ENCODE measurements around the gene DDB1. TPM values are rescaled to one million over a fixed set of nuclear protein-coding genes. Genes with fewer than 3 reads are reported as not detected.
A peak's percentile ranks its signal among the peaks of the same experiment; 100 is the strongest.

DDB1 gene
- total RNA-seq, 1 experiment from 2014 or later = 451 TPM

DNA sequence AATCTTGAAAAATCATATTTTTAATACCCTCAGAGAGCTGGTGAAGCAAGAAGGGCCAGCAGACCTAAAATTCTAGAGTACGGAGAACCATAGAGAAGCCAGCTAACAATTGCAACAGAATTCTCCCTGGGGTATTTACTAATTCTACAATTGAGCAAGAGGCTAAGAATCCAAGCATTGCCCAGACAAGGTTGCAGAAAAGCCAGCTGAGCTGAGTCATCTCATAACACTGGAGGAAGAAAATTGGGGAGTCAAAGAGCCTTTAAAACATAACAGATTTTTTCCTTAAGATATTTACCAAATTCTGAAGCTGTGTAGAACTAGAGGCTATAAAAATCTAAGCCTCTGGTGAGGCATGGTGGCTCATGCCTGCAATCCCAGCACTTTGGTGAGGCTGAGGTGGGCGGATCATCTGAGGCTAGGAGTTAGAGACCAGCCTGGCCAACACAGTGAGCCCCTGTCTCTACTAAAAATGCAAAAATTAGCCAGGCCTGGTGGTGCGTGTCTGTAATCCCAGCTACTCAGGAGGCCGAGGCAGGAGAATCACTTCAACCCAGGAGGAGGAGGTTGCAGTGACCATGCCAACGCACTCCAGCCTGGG is 45.9 kb upstream of the DDB1 start:
- CTCF ChIA-PET = no interaction called here
- H3K9me2 ChIP-seq (replicated peaks; ENCODE audit: low read length) = no peaks in the 10 kb centered on the region
- no peaks in the 10 kb centered on the region for H4K20me1 ChIP-seq (ENCODE audit: low read length)
- no peak overlapping the region for H3K27ac ChIP-seq (ENCODE audit: low read length)
- POLR2A ChIA-PET (ENCODE audit: unreplicated experiment) = interaction anchor here (0.6 to 1.0 kb wide), 2 partner anchors 17 to 65 kb away, joined by 3 to 6 read pairs; partner anchors contain the start of gene CYB561A3
- H3K79me2 ChIP-seq (ENCODE audit: low read length) = no peaks in the 10 kb centered on the region
- H3K9me3 ChIP-seq (ENCODE audit: low read length) = no peaks in the 10 kb centered on the region
- H3F3A ChIP-seq (ENCODE audit: low read length, unreplicated experiment) = no peaks in the 10 kb centered on the region
- no peaks in the 10 kb centered on the region for H3K27me3 ChIP-seq (ENCODE audit: low read length)
- peaks cover 13% of the 10 kb centered on the region for H3K4me1 ChIP-seq (ENCODE audit: insufficient read depth, low read length)
- intact Hi-C loops (cut with micrococcal nuclease) = no loop called here
- no TSS peak for BruUV-seq (replicated peaks)
- TF ChIP-seq EZH2 (IDR thresholded peaks at IDR 0.05; ENCODE audit: low read length, unreplicated experiment) = no peak
- no peak for TF ChIP-seq CTCF (conservative IDR thresholded peaks at IDR 0.05; ENCODE audit: low read depth, low read length)
- no peak for TF ChIP-seq EZH2phosphoT487 (IDR thresholded peaks at IDR 0.05; ENCODE audit: borderline replicate concordance, low read length)
- H3K4me2 ChIP-seq (ENCODE audit: low read length) = no peak overlapping the region
- ATAC-seq (peak; percentile 83), DNase-seq (peak; percentile 77)
- no peak overlapping the region for H3K9ac ChIP-seq (ENCODE audit: low read length)
- 0 out of 2 replicates have a peak, but pooled peaks cover 2% of the 10 kb centered on the region for H3K36me3 ChIP-seq (ENCODE audit: low read depth, low read length)
- no peak overlapping the region for H3K4me3 ChIP-seq (ENCODE audit: low read length)
- H2AFZ ChIP-seq (ENCODE audit: low read length) = no peak overlapping the region

- ChIA-PET POLR2A (ENCODE audit: unreplicated experiment) (no interaction called here), CTCF (no interaction called here)
- Histone ChIP-seq H3K9me3 (ENCODE audit: low read length) (peaks cover 8% of the 10 kb centered on the region; the same call in 1 of the 2 replicates), H2AFZ (ENCODE audit: low read length) (no peak overlapping the region), H3K27me3 (ENCODE audit: low read length) (no peaks in the 10 kb centered on the region), H3K4me3 (ENCODE audit: low read length) (no peak overlapping the region), H3K9me2 (replicated peaks; ENCODE audit: low read length) (no peaks in the 10 kb centered on the region), H3K9ac (ENCODE audit: low read length) (no peak overlapping the region), H4K20me1 (ENCODE audit: low read length) (no peaks in the 10 kb centered on the region), H3K79me2 (ENCODE audit: low read length) (no peaks in the 10 kb centered on the region), H3F3A (ENCODE audit: low read length, unreplicated experiment) (no peaks in the 10 kb centered on the region), H3K27ac (ENCODE audit: low read length) (no peak overlapping the region), H3K4me1 (ENCODE audit: insufficient read depth, low read length) (peaks cover 13% of the 10 kb centered on the region), H3K36me3 (ENCODE audit: low read depth, low read length) (peaks cover 10% of the 10 kb centered on the region), H3K4me2 (ENCODE audit: low read length) (no peak overlapping the region)
- intact Hi-C loops (cut with micrococcal nuclease) = no loop called here
- ATAC-seq (no peak), DNase-seq (no peak)
- no TSS peak for BruUV-seq (replicated peaks)
- TF ChIP-seq CTCF (conservative IDR thresholded peaks at IDR 0.05; ENCODE audit: low read depth, low read length) = no peak
- no peak for TF ChIP-seq EZH2 (IDR thresholded peaks at IDR 0.05; ENCODE audit: low read length, unreplicated experiment)
- no peak for TF ChIP-seq EZH2phosphoT487 (IDR thresholded peaks at IDR 0.05; ENCODE audit: borderline replicate concordance, low read length)
Observed at GRCh38 chr11:61377461-61378160, 44.7 kb upstream of the DDB1 start.

- DNase-seq (no peak), ATAC-seq (no peak; the same call in 1 of the 2 replicates)
- no peaks in the 10 kb centered on the region for H3K27me3 ChIP-seq (ENCODE audit: low read length)
- peaks cover 19% of the 10 kb centered on the region for H3K36me3 ChIP-seq (ENCODE audit: low read depth, low read length)
- intact Hi-C loops (cut with micrococcal nuclease) = no loop called here
- no TSS peak for BruUV-seq (replicated peaks)
- no peaks in the 10 kb centered on the region for H3F3A ChIP-seq (ENCODE audit: low read length, unreplicated experiment)
- ChIA-PET POLR2A (ENCODE audit: unreplicated experiment) (no interaction called here), CTCF (no interaction called here)
- H3K4me2 ChIP-seq (ENCODE audit: low read length) = no peak overlapping the region
- no peaks in the 10 kb centered on the region for H3K79me2 ChIP-seq (ENCODE audit: low read length)
- H3K4me1 ChIP-seq (ENCODE audit: insufficient read depth, low read length) = peaks cover 13% of the 10 kb centered on the region
- no peak overlapping the region for H3K27ac ChIP-seq (ENCODE audit: low read length)
- no peak overlapping the region for H3K9ac ChIP-seq (ENCODE audit: low read length)
- no peaks in the 10 kb centered on the region for H3K9me2 ChIP-seq (replicated peaks; ENCODE audit: low read length)
- TF ChIP-seq EZH2phosphoT487 (IDR thresholded peaks at IDR 0.05; ENCODE audit: borderline replicate concordance, low read length) (no peak), EZH2 (IDR thresholded peaks at IDR 0.05; ENCODE audit: low read length, unreplicated experiment) (no peak), CTCF (conservative IDR thresholded peaks at IDR 0.05; ENCODE audit: low read depth, low read length) (no peak)
- H3K9me3 ChIP-seq (ENCODE audit: low read length) = peaks cover 16% of the 10 kb centered on the region
- no peaks in the 10 kb centered on the region for H4K20me1 ChIP-seq (ENCODE audit: low read length)
- H2AFZ ChIP-seq (ENCODE audit: low read length) = no peak overlapping the region
- H3K4me3 ChIP-seq (ENCODE audit: low read length) = no peak overlapping the region
Observed at GRCh38 chr11:61375761-61376108, 42.8 kb upstream of the DDB1 start.
